Endothelial cell of umbilical vein (primary cell): ENCODE measurements around the gene SPINT4. TPM values are rescaled to one million over a fixed set of nuclear protein-coding genes. Genes with fewer than 3 reads are reported as not detected.

Source experiments
- BruUV-seq: library from RNA; stranded (reverse); fragments of 400-500 nt; replicated peaks from 2 replicates; lab custom pipeline; 2021; lab: Mats Ljungman, UMichigan
- CTCF ChIA-PET: fragments of 300-600, 350-600 bp; sonication (Branson Sonifier 250); formaldehyde crosslinking; loops from one replicate; lab custom pipeline; 2021; ENCODE audit warnings: antibody characterized with exemption, inconsistent platforms; lab: Charles Lee
- POLR2A ChIA-PET: fragments of 300-600, 350-600 bp; sonication (Branson Sonifier 250); formaldehyde crosslinking; loops from one replicate; lab custom pipeline; 2021; ENCODE audit warnings: antibody characterized with exemption, inconsistent platforms; lab: Charles Lee
- DNase-seq: peaks from one replicate; pipeline ENCODE4 v3.0.0-alpha.2; 2011; ENCODE audit warnings: low read depth, low spot score
- FAIRE-seq: peaks from 2 replicates; lab custom pipeline; 2011; peaks lifted over from hg19 to GRCh38; lab: Jason Lieb, UNC
- H2AFZ ChIP-seq: 2 replicates; pipeline ENCODE4 v1.6.0; 2012; ENCODE audit warnings: low read depth, low read length, control low read depth, inconsistent platforms
- H3K27ac ChIP-seq: 2 replicates; pipeline ENCODE4 v1.5.1; 2011; ENCODE audit warnings: low read depth, mild to moderate bottlenecking, control low read depth, low read length, moderate library complexity; ENCODE audit not compliant: insufficient read depth
- H3K27me3 ChIP-seq, 2 experiments: 2 replicates each; pipeline versions ENCODE4 v1.6.0 to v1.6.1; 2011; ENCODE audit warnings: low read length in 2 of 2, mixed read lengths in 1 of 2; ENCODE audit not compliant: control insufficient read depth in 2 of 2, insufficient read depth in 2 of 2
- H3K36me3 ChIP-seq, 2 experiments: 2 replicates in 1 of 2; 3 replicates in 1 of 2; pipeline ENCODE4 v1.5.1; 2011; ENCODE audit warnings: low read length in 2 of 2, mild to moderate bottlenecking in 1 of 2, moderate library complexity in 1 of 2; ENCODE audit not compliant: control insufficient read depth in 2 of 2, insufficient read depth in 2 of 2; ENCODE audit errors: extremely low read depth in 1 of 2
- H3K4me1 ChIP-seq: 3 replicates; pipeline ENCODE4 v1.5.1; 2011; ENCODE audit warnings: mild to moderate bottlenecking, low read length; ENCODE audit not compliant: control insufficient read depth, insufficient read depth; ENCODE audit errors: extremely low read depth
- H3K4me2 ChIP-seq: 2 replicates; pipeline ENCODE4 v1.6.1; 2011; ENCODE audit warnings: low read length, control low read depth, mixed read lengths; ENCODE audit not compliant: insufficient read depth
- H3K4me3 ChIP-seq, 3 experiments: fragments of 200-600 bp in 1 of 3; sonication (generic), shearing (Covaris generic) in 1 of 3; replicated peaks in 1 of 3; 2 replicates each; pipeline ENCODE4 v1.5.1; 2011 to 2016; ENCODE audit warnings: control low read depth in 3 of 3, low read length in 3 of 3, mild to moderate bottlenecking in 2 of 3, inconsistent platforms in 1 of 3, low read depth in 1 of 3, moderate library complexity in 1 of 3; ENCODE audit not compliant: insufficient read depth in 1 of 3
- H3K79me2 ChIP-seq: 2 replicates; pipeline ENCODE4 v1.6.0; 2012; ENCODE audit warnings: low read length, inconsistent platforms; ENCODE audit not compliant: control insufficient read depth, insufficient read depth
- H3K9ac ChIP-seq: replicated peaks from 2 replicates; pipeline ENCODE3; 2011; ENCODE audit warnings: low read length, control low read depth; ENCODE audit not compliant: insufficient read depth; ENCODE audit errors: extremely low read depth
- H3K9me1 ChIP-seq: replicated peaks from 3 replicates; pipeline ENCODE4 v1.6.0; 2011; ENCODE audit warnings: mild to moderate bottlenecking, low read length; ENCODE audit not compliant: control insufficient read depth, insufficient read depth; ENCODE audit errors: extremely low read depth
- H3K9me3 ChIP-seq: replicated peaks from 2 replicates; pipeline ENCODE4 v1.5.1; 2012; ENCODE audit warnings: low read length, inconsistent platforms; ENCODE audit not compliant: control insufficient read depth, insufficient read depth
- H4K20me1 ChIP-seq: replicated peaks from 2 replicates; pipeline ENCODE3; 2011; ENCODE audit warnings: mild to moderate bottlenecking, low read length; ENCODE audit not compliant: control insufficient read depth, insufficient read depth; ENCODE audit errors: extremely low read depth
- CTCF ChIP-seq, 2 donors: IDR thresholded peaks; 1 replicate in 1 of 2; 2 replicates in 1 of 2; pipeline ENCODE4 v1.5.1; 2011; ENCODE audit warnings: low read length in 2 of 2, mild to moderate bottlenecking in 2 of 2, moderate library complexity in 2 of 2, control low read depth in 1 of 2, inconsistent platforms in 1 of 2, low read depth in 1 of 2; ENCODE audit not compliant: insufficient read depth in 1 of 2; ENCODE audit errors: extremely low read depth in 1 of 2
- EZH2 ChIP-seq: IDR thresholded peaks from 2 replicates; pipeline ENCODE4 v1.6.1; 2012; ENCODE audit warnings: borderline replicate concordance, low read depth, mild to moderate bottlenecking, moderate library complexity, low read length, inconsistent platforms; ENCODE audit not compliant: severe bottlenecking
- FOS ChIP-seq: IDR thresholded peaks from 2 replicates; pipeline ENCODE4 v1.6.1; 2011; ENCODE audit warnings: mild to moderate bottlenecking, low read length, moderate library complexity, borderline replicate concordance; ENCODE audit not compliant: insufficient read depth
- GATA2 ChIP-seq: IDR thresholded peaks from 2 replicates; pipeline ENCODE4 v1.7.0; 2011; ENCODE audit warnings: low read depth, mild to moderate bottlenecking, moderate library complexity, mixed read lengths, low read length; ENCODE audit not compliant: insufficient read length, insufficient read depth
- JUN ChIP-seq: IDR thresholded peaks from 2 replicates; pipeline ENCODE4 v1.6.1; 2011; ENCODE audit warnings: borderline replicate concordance, low read depth; ENCODE audit not compliant: insufficient read length, insufficient read depth
- MAX ChIP-seq: IDR thresholded peaks from 2 replicates; pipeline ENCODE4 v1.6.1; 2011; ENCODE audit not compliant: insufficient read depth, insufficient read length
- MYC ChIP-seq: IDR thresholded peaks from one replicate; pipeline ENCODE4 v1.6.1; 2011; ENCODE audit warnings: mild to moderate bottlenecking, low read depth, low read length
- POLR2A ChIP-seq: IDR thresholded peaks from 2 replicates; pipeline ENCODE4 v1.6.1; 2012; ENCODE audit warnings: low read depth, mild to moderate bottlenecking, control low read depth, low read length
- POLR2AphosphoS5 ChIP-seq: IDR thresholded peaks from 2 replicates; pipeline ENCODE4 v1.6.1; 2012; ENCODE audit warnings: low read depth, mild to moderate bottlenecking, control low read depth, low read length, moderate library complexity; ENCODE audit not compliant: insufficient read depth
- dilution Hi-C: fragments of 300-500 bp; cut with MboI; formaldehyde crosslinking; loops from one replicate; pipeline ENCODE4 v1.15.0; 2019; ENCODE audit warnings: low sequenced_read_pairs; ENCODE audit not compliant: extremely low pct_ligation_motif_present
- intact Hi-C: fragments of 100-400 bp; cut with micrococcal nuclease; formaldehyde crosslinking; loops from one replicate; pipeline ENCODE4 v1.10.0; 2022
- polyA plus RNA-seq, 4 experiments: library from polyadenylated mRNA; depleted of rRNA in 3 of 4; stranded (reverse) in 3 of 4; unstranded in 1 of 4; fragments of >200 nt; gene quantifications; 2 replicates each; pipeline versions ENCODE4 v1.2.1 to v1.2.3, GENCODE V29; 2011 to 2012; ENCODE audit warnings: missing spikeins in 1 of 4
- total RNA-seq: library from RNA; stranded (reverse); gene quantifications from 2 replicates; pipeline ENCODE4 v1.2.3, GENCODE V29; 2021

Gene SPINT4
- total and polyA plus RNA-seq, 2 donors (not counting 3 experiments of a cell fraction or from before 2014, with no cell fraction given) = not detected

- Histone ChIP-seq H4K20me1 (no peaks in the 10 kb centered on the region), H3K27me3 (no peaks in the 10 kb centered on the region), H3K4me3 (no peak overlapping the region), H2AFZ (peak overlapping the region; percentile 61), H3K4me1 (peaks cover 7% of the 10 kb centered on the region), H3K79me2 (no peaks in the 10 kb centered on the region), H3K9me1 (no peaks in the 10 kb centered on the region), H3K9ac (no peak overlapping the region), H3K9me3 (no peaks in the 10 kb centered on the region), H3K36me3 (no peaks in the 10 kb centered on the region), H3K27ac (no peak overlapping the region), H3K4me2 (no peak overlapping the region)
- no peak for DNase-seq
- intact Hi-C loops (no loop called here), dilution Hi-C loops (no loop called here)
- ChIA-PET POLR2A (no interaction called here), CTCF (no interaction called here)
- TF ChIP-seq POLR2AphosphoS5 (no peak), MAX (no peak), FOS (no peak), POLR2A (no peak), GATA2 (no peak), MYC (no peak), CTCF (IDR thresholded peaks at IDR 0.05; ENCODE audit: extremely low read depth in 1 of 2, insufficient read depth in 1 of 2, low read depth in 1 of 2, low read length in 2 of 2) (no peak), JUN (no peak), EZH2 (no peak)
- no TSS peak for BruUV-seq
- FAIRE-seq = no peak
Measured at GRCh38 chr20:45765980-45766379, 43.8 kb downstream of the SPINT4 start.
